Progenitor cell of endocrine pancreas (in vitro differentiated cells): ENCODE results near the gene PPP6R1. TPM values are rescaled to one million over a fixed set of nuclear protein-coding genes. Genes with fewer than 3 reads are reported as not detected.

ENCODE experiments used
- DNase-seq: peaks from one replicate; pipeline ENCODE4 v3.0.0; 2021; ENCODE audit warnings: low spot score; ENCODE audit not compliant: unreplicated experiment
- H3K27ac Mint-ChIP-seq: 2 replicates; pipeline ENCODE4 v1.8.0; 2021; ENCODE audit warnings: mild to moderate bottlenecking, moderate library complexity, mixed read lengths
- H3K27me3 Mint-ChIP-seq: 2 replicates; pipeline ENCODE4 v1.8.0; 2021; ENCODE audit warnings: mixed read lengths
- H3K36me3 Mint-ChIP-seq: 2 replicates; pipeline ENCODE4 v1.8.0; 2022; ENCODE audit warnings: mixed read lengths; ENCODE audit not compliant: insufficient read depth
- H3K4me1 Mint-ChIP-seq: 2 replicates; pipeline ENCODE4 v1.8.0; 2021; ENCODE audit warnings: low read depth, mixed read lengths
- H3K4me3 Mint-ChIP-seq: 2 replicates; pipeline ENCODE4 v1.8.0; 2021; ENCODE audit warnings: low read depth, mild to moderate bottlenecking, moderate library complexity, mixed read lengths
- H3K9me3 Mint-ChIP-seq: 2 replicates; pipeline ENCODE4 v1.8.0; 2021; ENCODE audit warnings: low read depth, mixed read lengths
- CTCF ChIP-seq: fragments of 200-600 bp; sonication (generic); IDR thresholded peaks from one replicate; pipeline ENCODE4 v1.5.0; 2021; ENCODE audit warnings: antibody characterized with exemption, mild to moderate bottlenecking; ENCODE audit not compliant: unreplicated experiment
- total RNA-seq: library from RNA; stranded (reverse); gene quantifications from 2 replicates; pipeline ENCODE4 v1.2.1, GENCODE V29; 2021

PPP6R1 gene
- total RNA-seq, 1 donor from 2014 or later = 72.3 TPM

- no peaks in the 10 kb centered on the region for H3K27me3 Mint-ChIP-seq
- H3K4me3 Mint-ChIP-seq = no peak overlapping the region
- no peak for DNase-seq
- H3K36me3 Mint-ChIP-seq = peaks cover 12% of the 10 kb centered on the region
- H3K9me3 Mint-ChIP-seq = peaks cover 8% of the 10 kb centered on the region
- H3K4me1 Mint-ChIP-seq = no peaks in the 10 kb centered on the region
- no peak for TF ChIP-seq CTCF
- H3K27ac Mint-ChIP-seq = no peak overlapping the region
Measured at GRCh38 chr19:55266840-55267239, 8.0 kb upstream of the PPP6R1 start.

GRCh38 chr19:55266404-55266803 is 7.6 kb upstream of the PPP6R1 start:
- DNase-seq = no peak
- peak overlapping the region; percentile 69 for H3K27ac Mint-ChIP-seq
- no peaks in the 10 kb centered on the region for H3K4me1 Mint-ChIP-seq
- peaks cover 12% of the 10 kb centered on the region for H3K36me3 Mint-ChIP-seq
- H3K27me3 Mint-ChIP-seq = no peaks in the 10 kb centered on the region
- peaks cover 8% of the 10 kb centered on the region for H3K9me3 Mint-ChIP-seq
- TF ChIP-seq CTCF = no peak
- H3K4me3 Mint-ChIP-seq = no peak overlapping the region

GRCh38 chr19:55265723-55266386 is 7.0 kb upstream of the PPP6R1 start:
- H3K27ac Mint-ChIP-seq = no peak overlapping the region
- no peaks in the 10 kb centered on the region for H3K4me1 Mint-ChIP-seq
- H3K4me3 Mint-ChIP-seq = no peak overlapping the region
- peaks cover 12% of the 10 kb centered on the region for H3K36me3 Mint-ChIP-seq
- TF ChIP-seq CTCF = no peak
- H3K27me3 Mint-ChIP-seq = no peaks in the 10 kb centered on the region
- no peak for DNase-seq
- peaks cover 8% of the 10 kb centered on the region for H3K9me3 Mint-ChIP-seq

- Mint-ChIP-seq H3K4me3 (no peak overlapping the region), H3K36me3 (peaks cover 12% of the 10 kb centered on the region), H3K27ac (no peak overlapping the region), H3K27me3 (no peaks in the 10 kb centered on the region), H3K9me3 (peaks cover 8% of the 10 kb centered on the region), H3K4me1 (no peaks in the 10 kb centered on the region)
- no peak for TF ChIP-seq CTCF
- no peak for DNase-seq
Measured at GRCh38 chr19:55265173-55265572, 6.4 kb upstream of the PPP6R1 start.

- H3K36me3 Mint-ChIP-seq = peaks cover 12% of the 10 kb centered on the region
- no peaks in the 10 kb centered on the region for H3K4me1 Mint-ChIP-seq
- no peak for DNase-seq
- H3K27ac Mint-ChIP-seq = no peak overlapping the region
- H3K9me3 Mint-ChIP-seq = peaks cover 8% of the 10 kb centered on the region
- no peak overlapping the region for H3K4me3 Mint-ChIP-seq
- TF ChIP-seq CTCF = no peak
- H3K27me3 Mint-ChIP-seq = no peaks in the 10 kb centered on the region
Measured at GRCh38 chr19:55264531-55264930, 5.7 kb upstream of the PPP6R1 start.
